Activated naive CD4-positive, alpha-beta T cell (primary cell): ENCODE measurements around the gene MRPL34.
A peak's percentile ranks its signal among the peaks of the same experiment; 100 is the strongest.

Experiments
- DNase-seq, 4 experiments: peaks; one replicate each; lab custom pipeline; 2025; lab: John Stamatoyannopoulos, UW

Gene MRPL34

DNA sequence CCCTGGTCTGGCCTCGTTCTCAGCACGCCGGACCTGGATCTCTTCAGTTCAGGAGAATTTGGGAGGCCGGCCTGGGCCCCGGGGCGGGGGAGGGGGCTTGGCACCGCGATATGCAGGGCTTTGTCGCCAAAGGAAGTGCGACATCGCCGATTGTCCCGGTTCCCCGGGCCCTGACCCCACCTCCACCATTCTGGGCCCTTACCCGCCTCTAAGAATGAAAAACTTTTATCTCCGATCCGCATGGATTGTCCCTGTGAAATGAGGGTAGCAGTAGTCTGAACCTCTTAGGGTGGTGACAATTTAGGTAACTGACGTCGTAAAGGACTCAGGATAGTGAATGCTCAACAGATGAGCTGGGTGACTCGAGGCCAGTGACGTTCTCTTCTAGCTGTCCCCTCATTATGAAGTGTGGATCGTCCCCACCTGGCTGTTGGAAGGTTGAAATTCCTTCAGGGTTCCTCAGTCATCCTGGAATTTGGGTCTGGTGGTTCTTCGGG, 4.3 kb downstream of the MRPL34 start:
- DNase-seq: peak in 1 of 4 experiments; percentile 47

GRCh38 chr19:17311455-17312188, 6.0 kb downstream of the MRPL34 start:
- no peak for DNase-seq

GRCh38 chr19:17312189-17313113, 6.8 kb downstream of the MRPL34 start:
- no peak for DNase-seq

DNA sequence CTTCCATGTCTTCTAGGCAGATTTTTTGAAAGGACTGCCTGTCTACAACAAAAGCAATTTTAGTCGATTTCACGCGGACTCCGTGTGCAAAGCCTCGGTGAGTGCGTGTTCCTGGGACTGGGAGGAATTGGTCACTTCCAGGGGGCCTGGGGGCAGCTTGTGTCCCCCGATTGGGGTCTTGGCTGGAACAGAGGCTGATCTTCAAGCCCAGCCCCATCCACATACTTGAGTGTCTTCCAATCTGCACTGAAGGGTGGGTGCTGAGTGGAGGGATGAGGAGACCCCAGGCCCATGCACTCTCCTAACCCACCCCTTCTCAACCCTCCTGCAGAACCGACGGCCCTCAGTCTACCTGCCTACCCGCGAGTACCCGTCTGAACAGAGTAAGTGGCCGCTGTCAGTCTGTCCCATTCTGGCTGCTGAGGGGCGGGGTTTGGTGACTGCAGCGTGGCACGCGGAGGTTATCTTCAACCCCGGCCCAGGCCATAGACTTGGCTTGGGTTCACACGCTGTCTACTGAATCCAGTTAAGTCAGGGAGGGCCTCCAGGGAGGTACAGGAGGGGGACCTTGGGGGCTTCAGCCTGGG, 8.4 kb downstream of the MRPL34 start:
- DNase-seq: no peak

DNA sequence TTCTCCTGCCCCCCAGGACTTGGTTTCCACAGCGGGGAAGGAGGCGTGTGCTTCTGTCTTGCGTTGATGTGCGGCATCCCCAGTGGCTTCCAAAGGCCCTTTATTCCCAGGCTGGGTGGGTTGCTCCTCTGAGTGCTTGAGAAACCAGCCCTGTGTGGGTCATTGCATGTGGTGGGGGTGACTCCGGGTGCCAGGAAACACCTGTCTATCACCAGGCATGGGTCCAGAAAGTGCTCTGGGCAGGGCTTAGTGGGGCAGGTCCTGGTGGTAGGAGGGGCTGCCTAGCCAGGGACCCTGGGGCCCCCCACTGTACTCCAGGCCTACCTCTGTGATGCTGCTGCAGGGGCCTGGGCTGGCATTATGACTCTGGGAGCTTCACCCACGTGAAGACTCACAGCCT, 13.3 kb downstream of the MRPL34 start:
- DNase-seq: no peak

DNA sequence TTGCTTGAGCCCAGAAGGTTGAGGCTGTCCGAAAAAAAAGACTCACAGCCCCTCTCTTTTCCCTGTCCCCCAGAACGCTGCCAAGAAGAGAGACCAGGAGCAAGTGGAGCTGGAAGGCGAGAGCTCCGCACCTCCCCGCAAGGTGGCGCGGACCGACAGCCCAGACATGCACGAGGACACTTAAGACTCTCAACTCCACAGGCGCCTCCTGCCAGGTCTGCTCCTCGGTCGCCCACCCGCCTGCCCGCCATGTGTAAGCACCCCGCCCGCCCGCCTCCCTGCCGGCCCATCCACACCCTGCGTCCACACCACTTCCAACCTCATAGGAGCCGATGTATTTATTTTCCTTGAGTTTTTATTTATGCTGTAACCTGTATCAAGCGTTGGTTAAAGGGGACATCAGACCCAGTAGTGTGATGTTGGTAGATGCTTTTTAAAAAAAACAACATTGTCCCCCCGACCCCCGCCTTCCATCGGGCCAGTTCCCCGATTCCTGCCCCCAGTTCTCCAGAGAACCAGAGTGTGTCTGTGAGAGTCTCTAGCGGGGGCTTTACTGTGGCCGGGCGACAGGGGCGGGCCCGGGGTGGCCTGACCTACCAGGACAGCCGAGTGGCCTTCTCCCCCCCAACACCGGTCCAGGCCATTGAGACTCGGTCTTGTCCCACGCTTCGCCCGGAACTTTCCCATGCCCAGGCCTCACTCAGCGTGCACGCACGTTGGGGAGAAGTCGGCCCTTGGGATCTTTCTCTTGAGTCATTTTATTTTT, 14.0 kb downstream of the MRPL34 start:
- DNase-seq: no peak

DNA sequence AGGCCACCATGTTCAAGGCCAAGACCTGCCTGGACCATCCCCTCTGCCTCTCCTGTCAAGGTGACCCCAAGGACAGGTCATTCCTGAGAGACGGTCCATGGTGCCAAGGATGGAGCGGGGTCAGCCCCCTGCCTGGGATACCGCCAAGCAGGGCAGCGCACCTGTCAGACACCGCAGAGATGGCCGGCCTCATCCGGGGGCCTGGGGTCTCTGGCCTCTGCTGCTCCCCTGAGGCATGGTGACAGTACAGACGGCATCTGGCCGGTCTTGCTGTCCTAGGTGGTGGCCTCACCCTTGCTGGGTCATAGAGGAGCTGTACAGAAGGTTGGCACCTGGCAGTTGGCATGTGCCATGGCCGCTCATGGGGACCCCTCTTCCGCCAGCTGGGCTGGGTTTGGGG, 14.8 kb downstream of the MRPL34 start:
- DNase-seq: no peak

- DNase-seq: no peak
These were observed 16.2 kb downstream of the MRPL34 start for GRCh38 chr19:17321655-17322489.

DNA sequence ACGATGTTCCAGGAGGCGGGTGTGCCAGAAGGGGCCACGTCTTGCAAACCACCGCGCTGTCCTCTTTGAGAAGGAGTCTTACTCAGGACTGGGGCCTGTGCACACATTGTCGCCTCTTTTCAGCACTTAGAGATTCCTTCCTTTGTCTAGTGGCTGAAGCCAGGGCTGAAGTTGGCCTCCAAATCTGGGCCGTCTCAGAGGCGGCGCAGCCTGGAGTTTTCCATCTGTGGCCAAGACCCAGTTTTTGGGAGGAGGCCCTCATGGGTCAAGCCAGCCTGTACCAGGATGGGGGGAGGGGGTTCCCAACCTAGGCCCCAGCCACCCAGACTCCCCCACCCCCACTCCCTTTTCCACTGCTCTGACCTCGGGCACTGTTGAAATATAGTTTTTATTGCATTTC, 17.2 kb downstream of the MRPL34 start:
- DNase-seq: no peak

GRCh38 chr19:17323300-17323963, 17.8 kb downstream of the MRPL34 start:
- no peak for DNase-seq

DNA sequence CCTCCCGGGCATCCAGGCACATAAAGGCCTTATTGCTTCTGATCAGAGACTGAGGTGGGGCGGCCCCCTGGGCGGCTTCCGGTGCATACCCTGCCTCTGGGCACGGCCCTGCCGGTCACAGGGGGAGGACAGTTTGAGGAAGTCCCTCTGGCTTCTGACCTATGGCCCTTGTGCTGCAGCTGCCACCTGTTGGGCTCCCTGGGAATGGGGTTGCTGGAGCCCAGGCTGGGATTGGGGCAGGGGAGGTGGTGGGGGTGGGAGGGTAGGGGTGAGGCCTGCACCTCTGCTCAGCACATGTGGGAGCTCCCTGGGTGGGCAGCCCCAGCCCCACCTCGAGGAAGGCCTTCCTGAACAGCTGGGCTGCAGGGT, 18.3 kb downstream of the MRPL34 start:
- DNase-seq: no peak

DNA sequence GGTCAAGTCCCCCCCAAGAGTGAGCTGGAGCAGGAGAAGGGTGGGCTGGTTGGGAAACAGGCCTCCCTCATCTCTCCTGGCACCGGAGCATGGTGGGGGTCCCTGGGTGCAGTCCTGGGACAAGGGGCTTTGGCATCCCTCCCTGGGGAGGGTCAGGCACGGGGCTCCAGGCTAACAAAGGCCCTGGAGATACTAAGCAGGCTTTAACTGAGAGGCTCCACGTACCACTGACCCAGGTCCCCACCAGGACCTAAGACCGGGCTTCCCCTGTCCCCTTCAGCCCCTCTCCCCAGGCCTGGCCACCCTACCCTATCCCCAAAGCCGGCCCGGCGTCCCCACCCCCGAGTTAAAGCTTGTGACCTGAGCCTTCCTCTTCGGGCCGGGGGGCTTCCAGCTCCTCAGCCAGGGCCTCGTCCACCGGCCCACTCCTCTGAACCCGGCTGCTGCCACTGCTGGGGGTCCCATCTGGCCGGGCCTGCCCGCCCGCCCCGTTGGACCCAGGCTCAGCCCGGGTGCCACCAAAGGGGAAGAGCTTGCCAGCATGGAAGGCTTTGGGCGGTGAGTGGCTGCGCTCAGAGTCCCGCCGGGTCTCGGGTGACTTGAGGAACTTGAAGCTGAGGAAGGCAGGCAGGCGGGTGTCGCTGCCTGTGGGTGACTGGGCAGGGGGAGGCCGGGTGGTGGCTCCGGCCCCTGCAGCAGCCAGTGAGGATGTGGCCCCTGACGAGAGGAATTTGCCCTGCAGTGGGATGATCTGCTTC, 18.9 kb downstream of the MRPL34 start:
- no peak for DNase-seq

GRCh38 chr19:17325133-17325532, 19.5 kb downstream of the MRPL34 start:
- DNase-seq: no peak

DNA sequence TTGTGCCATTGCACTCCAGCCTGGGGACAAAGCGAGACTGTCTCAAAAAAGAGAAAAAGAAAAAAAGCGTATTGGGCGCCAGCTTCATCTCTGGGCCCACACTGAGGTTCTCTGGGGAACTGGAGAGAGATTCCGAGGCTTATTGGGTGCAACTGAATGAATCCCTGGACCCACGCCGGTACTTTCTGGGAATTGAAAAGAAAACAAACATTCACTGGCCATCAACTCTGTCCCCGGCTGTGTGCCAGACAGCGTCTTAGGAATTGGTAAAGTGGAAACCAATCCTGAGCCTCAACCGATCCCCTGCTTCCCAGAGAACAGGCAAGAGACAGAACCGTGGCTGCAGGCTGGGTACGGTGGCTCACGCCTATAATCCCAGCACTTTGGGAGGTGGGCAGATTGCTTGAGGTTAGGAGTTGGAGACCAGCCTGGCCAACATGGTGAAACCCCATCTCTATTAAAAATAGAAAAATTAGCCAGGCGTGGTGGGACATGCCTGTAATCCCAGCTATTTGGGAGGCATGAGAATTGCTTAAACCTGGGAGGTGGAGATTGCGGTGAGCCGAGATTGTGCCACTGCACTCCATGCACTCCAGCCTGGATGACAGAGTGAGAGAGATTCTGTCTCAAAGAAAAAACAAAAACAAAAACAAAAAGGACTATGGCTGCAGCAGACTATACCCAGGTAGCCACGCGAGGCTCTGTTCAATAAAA, 20.4 kb downstream of the MRPL34 start:
- DNase-seq: no peak

GRCh38 chr19:17326595-17326966, 20.9 kb downstream of the MRPL34 start:
- DNase-seq: no peak

GRCh38 chr19:17327068-17327653, 21.5 kb downstream of the MRPL34 start:
- DNase-seq: no peak

DNA sequence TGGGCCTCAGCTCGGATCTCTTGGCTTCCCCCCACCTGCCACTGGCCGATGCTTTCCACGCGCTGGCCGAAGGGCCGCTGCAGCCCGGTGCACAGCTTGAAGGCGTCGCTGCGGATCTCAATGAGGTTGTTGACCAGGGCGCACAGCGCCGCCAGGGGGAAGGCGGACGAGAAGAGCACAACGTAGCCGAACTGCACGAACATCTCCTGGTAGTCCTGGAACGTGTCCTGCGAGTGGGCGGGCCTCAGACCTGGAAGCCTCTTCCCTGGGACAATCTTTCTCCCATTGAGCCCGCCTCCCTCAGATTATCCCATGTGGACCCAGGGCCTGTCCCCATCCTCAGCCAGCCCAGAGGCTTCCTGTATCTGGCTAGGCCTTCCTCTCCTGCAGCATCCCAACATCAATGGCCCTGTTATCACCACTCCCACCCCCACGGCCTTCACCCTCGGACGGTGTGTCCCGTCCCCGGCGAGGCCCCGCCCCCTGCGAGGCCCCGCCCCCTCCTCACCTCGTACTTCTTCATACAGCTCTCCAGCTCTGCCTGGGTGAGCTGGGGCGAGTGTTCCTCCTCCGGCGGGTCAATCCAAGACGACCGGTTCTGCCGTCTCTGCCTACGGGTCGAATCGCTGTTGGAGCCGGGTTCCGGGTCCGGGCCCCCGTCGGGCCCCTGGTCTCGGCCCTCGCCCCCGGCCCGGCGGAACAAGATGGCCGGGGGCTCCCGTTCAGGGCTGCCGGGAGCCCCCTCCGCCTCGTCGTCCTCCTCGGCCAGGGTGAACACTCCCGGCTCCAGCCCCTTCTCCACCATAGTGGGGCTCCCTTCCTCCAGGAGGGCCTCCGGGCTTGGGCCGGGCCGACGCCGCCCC, 22.2 kb downstream of the MRPL34 start:
- DNase-seq: peak in 3 of 4 experiments; percentile 12 to 55 (median 21)
